HepG2 (cell line): ENCODE results near the gene GRB10. TPM values are rescaled to one million over a fixed set of nuclear protein-coding genes. Genes with fewer than 3 reads are reported as not detected.

Experiments used
- HOXA5 ChIP-seq: sonication (generic); formaldehyde crosslinking; IDR thresholded peaks from 2 replicates; pipeline ENCODE4 v1.4.0; 2020; ENCODE audit warnings: missing genetic modification reagents
- HOXA7 ChIP-seq: sonication (generic); formaldehyde crosslinking; IDR thresholded peaks from 2 replicates; pipeline ENCODE4 v1.8.1; 2022; ENCODE audit warnings: mild to moderate bottlenecking, missing genetic modification reagents, moderate library complexity
- KAT2B ChIP-seq: fragments of 150-350 bp; IDR thresholded peaks from 2 replicates; pipeline ENCODE4 v1.6.1; 2014; ENCODE audit warnings: low read depth, low read length, borderline replicate concordance
- NBN ChIP-seq: fragments of 450-650 bp; conservative IDR thresholded peaks from 2 replicates; pipeline ENCODE4 v1.6.1; 2017
- PCBP2 ChIP-seq: fragments of 200-400 bp; formaldehyde crosslinking; optimal IDR thresholded peaks from 2 replicates; pipeline ENCODE3; 2018; ENCODE audit warnings: low read length, low read depth; ENCODE audit not compliant: poor library complexity, severe bottlenecking
- PPARG ChIP-seq: conservative IDR thresholded peaks from 2 replicates; pipeline ENCODE4 v1.6.1; 2016; ENCODE audit warnings: missing biosample characterization, missing genetic modification reagents
- RXRB ChIP-seq: IDR thresholded peaks from 2 replicates; pipeline ENCODE4 v1.6.1; 2016; ENCODE audit warnings: borderline replicate concordance, missing genetic modification reagents, missing compliant biosample characterization
- SALL1 ChIP-seq: sonication (generic); formaldehyde crosslinking; IDR thresholded peaks from 2 replicates; pipeline ENCODE4 v1.8.0; 2022; ENCODE audit warnings: mild to moderate bottlenecking, missing genetic modification reagents
- TBX3 ChIP-seq: fragments of 450-650 bp; IDR thresholded peaks from 2 replicates; pipeline ENCODE4 v1.6.1; 2017; ENCODE audit warnings: antibody characterized with exemption, mild to moderate bottlenecking, inconsistent platforms, borderline replicate concordance
- ZNF605 ChIP-seq: sonication (generic); formaldehyde crosslinking; IDR thresholded peaks from 2 replicates; pipeline ENCODE4 v1.8.0; 2022; ENCODE audit warnings: mild to moderate bottlenecking, missing genetic modification reagents
- polyA plus RNA-seq, 8 experiments: library from polyadenylated mRNA; depleted of rRNA in 3 of 8; stranded (reverse) in 7 of 8; unstranded in 1 of 8; fragments of >200 nt; fragmentation: Illumina TruSeq in 4 of 8; extraction: Trizol in 4 of 8; gene quantifications; 2 replicates each; pipeline versions ENCODE4 v1.2.1 to v1.2.3, GENCODE V29; 2011 to 2016; ENCODE audit warnings: low read depth in 4 of 8, missing spikeins in 1 of 8, mixed read lengths in 1 of 8; ENCODE audit not compliant: insufficient read depth in 1 of 8
- total RNA-seq, 5 experiments: library from RNA; depleted of rRNA; stranded (reverse); fragments of >200 nt; fragmentation: Illumina TruSeq; extraction: Trizol; gene quantifications; 2 replicates each; pipeline ENCODE4 v1.2.3, GENCODE V29; 2016; ENCODE audit warnings: low read depth in 1 of 5
- TF ChIP-seq, protein P1 (sequence below): sonication (generic); formaldehyde crosslinking; IDR thresholded peaks from 2 replicates; pipeline ENCODE4 v1.5.1; 2020; ENCODE audit warnings: mild to moderate bottlenecking, missing genetic modification reagents, borderline replicate concordance
- TF ChIP-seq, protein P2 (sequence below): sonication (generic); formaldehyde crosslinking; IDR thresholded peaks from 2 replicates; pipeline ENCODE4 v1.4.0; 2020; ENCODE audit warnings: missing genetic modification reagents
- TF ChIP-seq, protein P3 (sequence below): sonication (generic); formaldehyde crosslinking; IDR thresholded peaks from 2 replicates; pipeline ENCODE4 v1.4.0; 2020; ENCODE audit warnings: mild to moderate bottlenecking, missing genetic modification reagents
- TF ChIP-seq, protein P4 (sequence below): sonication (generic); formaldehyde crosslinking; IDR thresholded peaks from 2 replicates; pipeline ENCODE4 v1.4.0; 2020; ENCODE audit warnings: missing genetic modification reagents

Gene GRB10
- total and polyA plus RNA-seq, 2 of the 13 experiments (the other 11 are each of a cell fraction or from before 2014, with no cell fraction given), result 4.0 to 6.8 TPM

DNA sequence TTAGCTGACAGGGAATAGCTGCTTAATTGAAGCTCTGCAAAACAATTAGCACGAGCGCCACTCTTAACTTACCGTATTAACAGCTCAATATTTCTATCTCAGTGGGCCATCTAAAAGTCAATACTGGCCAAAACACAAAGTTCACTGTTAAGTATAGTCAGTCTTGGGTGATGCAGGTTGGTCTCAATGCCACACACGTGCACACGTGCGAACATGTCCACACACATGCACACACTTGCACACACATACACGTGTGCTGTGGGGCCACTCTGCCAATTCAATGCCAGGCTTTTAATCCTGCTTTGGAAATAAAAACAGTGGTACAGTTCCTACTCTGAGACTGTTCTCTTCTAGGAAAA is 105.1 kb downstream of the GRB10 start (continued):
- TF ChIP-seq, protein P1, sequence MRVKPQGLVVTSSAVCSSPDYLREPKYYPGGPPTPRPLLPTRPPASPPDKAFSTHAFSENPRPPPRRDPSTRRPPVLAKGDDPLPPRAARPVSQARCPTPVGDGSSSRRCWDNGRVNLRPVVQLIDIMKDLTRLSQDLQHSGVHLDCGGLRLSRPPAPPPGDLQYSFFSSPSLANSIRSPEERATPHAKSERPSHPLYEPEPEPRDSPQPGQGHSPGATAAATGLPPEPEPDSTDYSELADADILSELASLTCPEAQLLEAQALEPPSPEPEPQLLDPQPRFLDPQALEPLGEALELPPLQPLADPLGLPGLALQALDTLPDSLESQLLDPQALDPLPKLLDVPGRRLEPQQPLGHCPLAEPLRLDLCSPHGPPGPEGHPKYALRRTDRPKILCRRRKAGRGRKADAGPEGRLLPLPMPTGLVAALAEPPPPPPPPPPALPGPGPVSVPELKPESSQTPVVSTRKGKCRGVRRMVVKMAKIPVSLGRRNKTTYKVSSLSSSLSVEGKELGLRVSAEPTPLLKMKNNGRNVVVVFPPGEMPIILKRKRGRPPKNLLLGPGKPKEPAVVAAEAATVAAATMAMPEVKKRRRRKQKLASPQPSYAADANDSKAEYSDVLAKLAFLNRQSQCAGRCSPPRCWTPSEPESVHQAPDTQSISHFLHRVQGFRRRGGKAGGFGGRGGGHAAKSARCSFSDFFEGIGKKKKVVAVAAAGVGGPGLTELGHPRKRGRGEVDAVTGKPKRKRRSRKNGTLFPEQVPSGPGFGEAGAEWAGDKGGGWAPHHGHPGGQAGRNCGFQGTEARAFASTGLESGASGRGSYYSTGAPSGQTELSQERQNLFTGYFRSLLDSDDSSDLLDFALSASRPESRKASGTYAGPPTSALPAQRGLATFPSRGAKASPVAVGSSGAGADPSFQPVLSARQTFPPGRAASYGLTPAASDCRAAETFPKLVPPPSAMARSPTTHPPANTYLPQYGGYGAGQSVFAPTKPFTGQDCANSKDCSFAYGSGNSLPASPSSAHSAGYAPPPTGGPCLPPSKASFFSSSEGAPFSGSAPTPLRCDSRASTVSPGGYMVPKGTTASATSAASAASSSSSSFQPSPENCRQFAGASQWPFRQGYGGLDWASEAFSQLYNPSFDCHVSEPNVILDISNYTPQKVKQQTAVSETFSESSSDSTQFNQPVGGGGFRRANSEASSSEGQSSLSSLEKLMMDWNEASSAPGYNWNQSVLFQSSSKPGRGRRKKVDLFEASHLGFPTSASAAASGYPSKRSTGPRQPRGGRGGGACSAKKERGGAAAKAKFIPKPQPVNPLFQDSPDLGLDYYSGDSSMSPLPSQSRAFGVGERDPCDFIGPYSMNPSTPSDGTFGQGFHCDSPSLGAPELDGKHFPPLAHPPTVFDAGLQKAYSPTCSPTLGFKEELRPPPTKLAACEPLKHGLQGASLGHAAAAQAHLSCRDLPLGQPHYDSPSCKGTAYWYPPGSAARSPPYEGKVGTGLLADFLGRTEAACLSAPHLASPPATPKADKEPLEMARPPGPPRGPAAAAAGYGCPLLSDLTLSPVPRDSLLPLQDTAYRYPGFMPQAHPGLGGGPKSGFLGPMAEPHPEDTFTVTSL, result no peak
- TF ChIP-seq ZNF605 (0 out of 2 replicates have a peak, but pooled peaks have one; percentile 32), HOXA5 (CRISPR knock-in tag) (no peak), RXRB (CRISPR knock-in tag) (peak; percentile 72), HOXA7 (CRISPR knock-in tag) (no peak), SALL1 (CRISPR knock-in tag) (peak; percentile 53), PCBP2 (no peak), NBN (no peak), KAT2B (peak; percentile 38; the same call in 1 of the 2 replicates), TBX3 (peak; percentile 46; the same call in 1 of the 2 replicates), PPARG (CRISPR knock-in tag) (peak; percentile 71; the same call in 1 of the 2 replicates)
- TF ChIP-seq, protein P2, sequence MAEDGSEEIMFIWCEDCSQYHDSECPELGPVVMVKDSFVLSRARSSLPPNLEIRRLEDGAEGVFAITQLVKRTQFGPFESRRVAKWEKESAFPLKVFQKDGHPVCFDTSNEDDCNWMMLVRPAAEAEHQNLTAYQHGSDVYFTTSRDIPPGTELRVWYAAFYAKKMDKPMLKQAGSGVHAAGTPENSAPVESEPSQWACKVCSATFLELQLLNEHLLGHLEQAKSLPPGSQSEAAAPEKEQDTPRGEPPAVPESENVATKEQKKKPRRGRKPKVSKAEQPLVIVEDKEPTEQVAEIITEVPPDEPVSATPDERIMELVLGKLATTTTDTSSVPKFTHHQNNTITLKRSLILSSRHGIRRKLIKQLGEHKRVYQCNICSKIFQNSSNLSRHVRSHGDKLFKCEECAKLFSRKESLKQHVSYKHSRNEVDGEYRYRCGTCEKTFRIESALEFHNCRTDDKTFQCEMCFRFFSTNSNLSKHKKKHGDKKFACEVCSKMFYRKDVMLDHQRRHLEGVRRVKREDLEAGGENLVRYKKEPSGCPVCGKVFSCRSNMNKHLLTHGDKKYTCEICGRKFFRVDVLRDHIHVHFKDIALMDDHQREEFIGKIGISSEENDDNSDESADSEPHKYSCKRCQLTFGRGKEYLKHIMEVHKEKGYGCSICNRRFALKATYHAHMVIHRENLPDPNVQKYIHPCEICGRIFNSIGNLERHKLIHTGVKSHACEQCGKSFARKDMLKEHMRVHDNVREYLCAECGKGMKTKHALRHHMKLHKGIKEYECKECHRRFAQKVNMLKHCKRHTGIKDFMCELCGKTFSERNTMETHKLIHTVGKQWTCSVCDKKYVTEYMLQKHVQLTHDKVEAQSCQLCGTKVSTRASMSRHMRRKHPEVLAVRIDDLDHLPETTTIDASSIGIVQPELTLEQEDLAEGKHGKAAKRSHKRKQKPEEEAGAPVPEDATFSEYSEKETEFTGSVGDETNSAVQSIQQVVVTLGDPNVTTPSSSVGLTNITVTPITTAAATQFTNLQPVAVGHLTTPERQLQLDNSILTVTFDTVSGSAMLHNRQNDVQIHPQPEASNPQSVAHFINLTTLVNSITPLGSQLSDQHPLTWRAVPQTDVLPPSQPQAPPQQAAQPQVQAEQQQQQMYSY (CRISPR knock-in tag), result no peak
- TF ChIP-seq, protein P3, sequence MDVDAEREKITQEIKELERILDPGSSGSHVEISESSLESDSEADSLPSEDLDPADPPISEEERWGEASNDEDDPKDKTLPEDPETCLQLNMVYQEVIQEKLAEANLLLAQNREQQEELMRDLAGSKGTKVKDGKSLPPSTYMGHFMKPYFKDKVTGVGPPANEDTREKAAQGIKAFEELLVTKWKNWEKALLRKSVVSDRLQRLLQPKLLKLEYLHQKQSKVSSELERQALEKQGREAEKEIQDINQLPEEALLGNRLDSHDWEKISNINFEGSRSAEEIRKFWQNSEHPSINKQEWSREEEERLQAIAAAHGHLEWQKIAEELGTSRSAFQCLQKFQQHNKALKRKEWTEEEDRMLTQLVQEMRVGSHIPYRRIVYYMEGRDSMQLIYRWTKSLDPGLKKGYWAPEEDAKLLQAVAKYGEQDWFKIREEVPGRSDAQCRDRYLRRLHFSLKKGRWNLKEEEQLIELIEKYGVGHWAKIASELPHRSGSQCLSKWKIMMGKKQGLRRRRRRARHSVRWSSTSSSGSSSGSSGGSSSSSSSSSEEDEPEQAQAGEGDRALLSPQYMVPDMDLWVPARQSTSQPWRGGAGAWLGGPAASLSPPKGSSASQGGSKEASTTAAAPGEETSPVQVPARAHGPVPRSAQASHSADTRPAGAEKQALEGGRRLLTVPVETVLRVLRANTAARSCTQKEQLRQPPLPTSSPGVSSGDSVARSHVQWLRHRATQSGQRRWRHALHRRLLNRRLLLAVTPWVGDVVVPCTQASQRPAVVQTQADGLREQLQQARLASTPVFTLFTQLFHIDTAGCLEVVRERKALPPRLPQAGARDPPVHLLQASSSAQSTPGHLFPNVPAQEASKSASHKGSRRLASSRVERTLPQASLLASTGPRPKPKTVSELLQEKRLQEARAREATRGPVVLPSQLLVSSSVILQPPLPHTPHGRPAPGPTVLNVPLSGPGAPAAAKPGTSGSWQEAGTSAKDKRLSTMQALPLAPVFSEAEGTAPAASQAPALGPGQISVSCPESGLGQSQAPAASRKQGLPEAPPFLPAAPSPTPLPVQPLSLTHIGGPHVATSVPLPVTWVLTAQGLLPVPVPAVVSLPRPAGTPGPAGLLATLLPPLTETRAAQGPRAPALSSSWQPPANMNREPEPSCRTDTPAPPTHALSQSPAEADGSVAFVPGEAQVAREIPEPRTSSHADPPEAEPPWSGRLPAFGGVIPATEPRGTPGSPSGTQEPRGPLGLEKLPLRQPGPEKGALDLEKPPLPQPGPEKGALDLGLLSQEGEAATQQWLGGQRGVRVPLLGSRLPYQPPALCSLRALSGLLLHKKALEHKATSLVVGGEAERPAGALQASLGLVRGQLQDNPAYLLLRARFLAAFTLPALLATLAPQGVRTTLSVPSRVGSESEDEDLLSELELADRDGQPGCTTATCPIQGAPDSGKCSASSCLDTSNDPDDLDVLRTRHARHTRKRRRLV (CRISPR knock-in tag), result no peak
- TF ChIP-seq, protein P4, sequence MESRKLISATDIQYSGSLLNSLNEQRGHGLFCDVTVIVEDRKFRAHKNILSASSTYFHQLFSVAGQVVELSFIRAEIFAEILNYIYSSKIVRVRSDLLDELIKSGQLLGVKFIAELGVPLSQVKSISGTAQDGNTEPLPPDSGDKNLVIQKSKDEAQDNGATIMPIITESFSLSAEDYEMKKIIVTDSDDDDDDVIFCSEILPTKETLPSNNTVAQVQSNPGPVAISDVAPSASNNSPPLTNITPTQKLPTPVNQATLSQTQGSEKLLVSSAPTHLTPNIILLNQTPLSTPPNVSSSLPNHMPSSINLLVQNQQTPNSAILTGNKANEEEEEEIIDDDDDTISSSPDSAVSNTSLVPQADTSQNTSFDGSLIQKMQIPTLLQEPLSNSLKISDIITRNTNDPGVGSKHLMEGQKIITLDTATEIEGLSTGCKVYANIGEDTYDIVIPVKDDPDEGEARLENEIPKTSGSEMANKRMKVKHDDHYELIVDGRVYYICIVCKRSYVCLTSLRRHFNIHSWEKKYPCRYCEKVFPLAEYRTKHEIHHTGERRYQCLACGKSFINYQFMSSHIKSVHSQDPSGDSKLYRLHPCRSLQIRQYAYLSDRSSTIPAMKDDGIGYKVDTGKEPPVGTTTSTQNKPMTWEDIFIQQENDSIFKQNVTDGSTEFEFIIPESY (CRISPR knock-in tag), result peak; percentile 39; the same call in 1 of the 2 replicates
